Hematopoietic multipotent progenitor cell (in vitro differentiated cells): ENCODE results near the gene EIPR1. TPM values are rescaled to one million over a fixed set of nuclear protein-coding genes. Genes with fewer than 3 reads are reported as not detected.

Experiments
- DNase-seq, 3 donors: peaks; one replicate each; pipeline ENCODE4 v3.0.0-alpha.2; 2011 to 2015; ENCODE audit warnings: low read depth in 2 of 3, low spot score in 2 of 3
- total RNA-seq: library from RNA; depleted of rRNA; stranded (reverse); fragments of >200 nt; gene quantifications from one replicate; pipeline ENCODE4 v1.2.3, GENCODE V29; 2012

The EIPR1 gene
- total RNA-seq, 1 donor, result 45.8 TPM

- DNase-seq, result peak in 1 of 3 donors; percentile 38
Observed at GRCh38 chr2:3223080-3223923, 154.3 kb downstream of the EIPR1 start.

- DNase-seq, result peak in 1 of 3 donors; percentile 24
Observed at GRCh38 chr2:3222636-3223035, 155.0 kb downstream of the EIPR1 start.

- no peak for DNase-seq
Observed at GRCh38 chr2:3219536-3219935, 158.1 kb downstream of the EIPR1 start.

- DNase-seq, result no peak
Observed at GRCh38 chr2:3217646-3218045, 160.0 kb downstream of the EIPR1 start.

GRCh38 chr2:3216841-3217495, 160.7 kb downstream of the EIPR1 start:
- DNase-seq, result no peak

GRCh38 chr2:3214806-3215404, 162.7 kb downstream of the EIPR1 start:
- no peak for DNase-seq

- DNase-seq, result no peak
Observed at GRCh38 chr2:3214065-3214464, 163.6 kb downstream of the EIPR1 start.

- DNase-seq, result no peak
Observed at GRCh38 chr2:3212984-3213383, 164.6 kb downstream of the EIPR1 start.

GRCh38 chr2:3212061-3212362, 165.6 kb downstream of the EIPR1 start:
- DNase-seq, result no peak

- DNase-seq, result no peak
Observed at GRCh38 chr2:3211256-3212060, 166.2 kb downstream of the EIPR1 start.

- no peak for DNase-seq
Observed at GRCh38 chr2:3210257-3210656, 167.4 kb downstream of the EIPR1 start.

- DNase-seq, result no peak
Observed at GRCh38 chr2:3209258-3209657, 168.4 kb downstream of the EIPR1 start.

- no peak for DNase-seq
Observed at GRCh38 chr2:3208591-3208990, 169.0 kb downstream of the EIPR1 start.

GRCh38 chr2:3208179-3208578, 169.4 kb downstream of the EIPR1 start:
- DNase-seq, result no peak

- no peak for DNase-seq
Observed at GRCh38 chr2:3207091-3207491, 170.5 kb downstream of the EIPR1 start.

GRCh38 chr2:3205845-3206244, 171.8 kb downstream of the EIPR1 start:
- DNase-seq, result no peak

- DNase-seq, result no peak
Observed at GRCh38 chr2:3204031-3204821, 173.4 kb downstream of the EIPR1 start.

- no peak for DNase-seq
Observed at GRCh38 chr2:3203497-3204019, 174.1 kb downstream of the EIPR1 start.

GRCh38 chr2:3202926-3203325, 174.7 kb downstream of the EIPR1 start:
- no peak for DNase-seq

GRCh38 chr2:3201281-3201680, 176.3 kb downstream of the EIPR1 start:
- DNase-seq, result no peak
